Amniotic stem cell (primary cell): ENCODE measurements around the gene RANGAP1.

ENCODE experiments used
- DNase-seq: peaks from one replicate; lab custom pipeline; 2025; lab: John Stamatoyannopoulos, UW

Gene RANGAP1

DNA sequence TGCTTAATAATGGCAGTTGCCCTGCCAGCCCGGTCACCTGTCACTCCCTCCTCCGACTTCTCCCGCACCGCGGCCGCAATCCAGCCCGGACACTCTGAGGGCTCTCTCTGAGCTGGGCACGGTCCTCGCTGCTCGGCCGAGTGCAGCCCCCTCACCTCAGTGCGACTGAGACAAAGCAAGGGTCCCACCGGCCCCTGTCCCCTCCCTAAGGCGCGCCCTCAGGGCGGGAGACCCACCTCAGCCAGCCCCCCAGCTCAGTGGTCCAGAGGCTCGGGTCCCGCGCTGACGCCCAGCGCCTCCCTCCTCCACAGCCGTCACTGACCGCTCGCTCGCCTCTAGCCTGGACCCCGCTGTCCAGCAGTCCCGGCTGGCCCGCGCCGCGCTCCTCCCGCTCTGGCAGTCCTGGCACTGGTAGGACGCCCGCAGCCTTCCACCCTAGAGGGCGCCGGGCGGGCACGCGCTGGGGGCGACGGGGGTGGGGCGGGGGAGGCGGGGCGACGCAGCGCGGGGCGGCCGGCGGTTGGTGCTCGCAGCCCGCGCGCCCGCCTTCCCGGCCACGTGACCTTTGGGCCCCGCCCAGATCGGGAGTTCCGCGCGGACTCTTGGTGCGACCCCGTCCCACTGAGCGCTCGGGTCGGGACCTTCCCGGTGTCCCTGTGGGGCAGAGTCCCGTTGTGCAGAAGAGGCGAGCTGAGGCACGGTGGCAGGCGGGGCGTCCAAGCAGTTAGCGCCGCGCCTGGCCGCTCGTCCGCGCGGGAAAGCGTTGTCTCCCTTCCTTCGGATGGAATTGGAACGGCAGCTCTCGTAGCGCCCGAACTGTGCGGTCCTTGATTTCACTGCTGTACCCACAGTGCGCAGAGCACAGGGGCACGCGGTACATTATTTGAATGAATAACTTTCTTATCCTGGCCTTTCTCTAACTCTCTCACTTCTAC, 88.7 kb downstream of the RANGAP1 start:
- DNase-seq: peak; percentile 11
